Keratinocyte (primary cell): Measurements from ENCODE around the gene FATE1.

Experiments used
- EZH2 ChIP-seq: IDR thresholded peaks from one replicate; pipeline ENCODE4 v1.6.1; 2012; ENCODE audit warnings: inconsistent platforms, mild to moderate bottlenecking, low read length, moderate library complexity
- TF ChIP-seq, protein P1 (sequence below), 3 experiments: IDR thresholded peaks in 1 of 3; conservative IDR thresholded peaks in 1 of 3; optimal IDR thresholded peaks in 1 of 3; 2 replicates in 2 of 3; 3 replicates in 1 of 3; pipeline versions ENCODE3 to v1.5.1; 2011; ENCODE audit warnings: low read length in 3 of 3, mild to moderate bottlenecking in 3 of 3, moderate library complexity in 2 of 3, control low read depth in 1 of 3, inconsistent platforms in 1 of 3; ENCODE audit not compliant: insufficient read depth in 2 of 3; ENCODE audit errors: extremely low read depth in 1 of 3

- TF ChIP-seq, protein P1, sequence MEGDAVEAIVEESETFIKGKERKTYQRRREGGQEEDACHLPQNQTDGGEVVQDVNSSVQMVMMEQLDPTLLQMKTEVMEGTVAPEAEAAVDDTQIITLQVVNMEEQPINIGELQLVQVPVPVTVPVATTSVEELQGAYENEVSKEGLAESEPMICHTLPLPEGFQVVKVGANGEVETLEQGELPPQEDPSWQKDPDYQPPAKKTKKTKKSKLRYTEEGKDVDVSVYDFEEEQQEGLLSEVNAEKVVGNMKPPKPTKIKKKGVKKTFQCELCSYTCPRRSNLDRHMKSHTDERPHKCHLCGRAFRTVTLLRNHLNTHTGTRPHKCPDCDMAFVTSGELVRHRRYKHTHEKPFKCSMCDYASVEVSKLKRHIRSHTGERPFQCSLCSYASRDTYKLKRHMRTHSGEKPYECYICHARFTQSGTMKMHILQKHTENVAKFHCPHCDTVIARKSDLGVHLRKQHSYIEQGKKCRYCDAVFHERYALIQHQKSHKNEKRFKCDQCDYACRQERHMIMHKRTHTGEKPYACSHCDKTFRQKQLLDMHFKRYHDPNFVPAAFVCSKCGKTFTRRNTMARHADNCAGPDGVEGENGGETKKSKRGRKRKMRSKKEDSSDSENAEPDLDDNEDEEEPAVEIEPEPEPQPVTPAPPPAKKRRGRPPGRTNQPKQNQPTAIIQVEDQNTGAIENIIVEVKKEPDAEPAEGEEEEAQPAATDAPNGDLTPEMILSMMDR (optimal IDR thresholded peaks at IDR 0.05 in 1 of 3, IDR thresholded peaks at IDR 0.05 in 1 of 3, conservative IDR thresholded peaks at IDR 0.05 in 1 of 3; ENCODE audit: extremely low read depth in 1 of 3, insufficient read depth in 2 of 3, low read length in 3 of 3): no peak
- TF ChIP-seq EZH2: no peak
Observed at GRCh38 chrX:151754047-151754429, 38.2 kb downstream of the FATE1 start.
